HepG2 (cell line): ENCODE measurements around the gene FBXW2. TPM values are rescaled to one million over a fixed set of nuclear protein-coding genes. Genes with fewer than 3 reads are reported as not detected.
A peak's percentile ranks its signal among the peaks of the same experiment; 100 is the strongest.

Experiments used
- ARHGAP35 ChIP-seq: sonication (generic); formaldehyde crosslinking; IDR thresholded peaks from 2 replicates; pipeline ENCODE4 v1.9.0; 2022; ENCODE audit warnings: mild to moderate bottlenecking, inconsistent platforms, moderate library complexity, missing genetic modification reagents, borderline replicate concordance
- ATF7 ChIP-seq, 2 experiments: fragments of 450-650 bp in 1 of 2; sonication (generic) in 1 of 2; formaldehyde crosslinking in 1 of 2; IDR thresholded peaks; 2 replicates each; pipeline versions ENCODE4 v1.4.0 to v1.6.1; 2016 to 2020; ENCODE audit warnings: antibody characterized with exemption in 1 of 2, mild to moderate bottlenecking in 1 of 2, missing genetic modification reagents in 1 of 2
- BCL6 ChIP-seq: IDR thresholded peaks from 2 replicates; pipeline ENCODE4 v1.6.1; 2016; ENCODE audit warnings: missing genetic modification reagents, missing compliant biosample characterization
- CTCF ChIP-seq: sonication (generic); formaldehyde crosslinking; IDR thresholded peaks from 2 replicates; pipeline ENCODE4 v1.5.0; 2020; ENCODE audit warnings: mild to moderate bottlenecking, missing genetic modification reagents, moderate library complexity
- EEA1 ChIP-seq: sonication (generic); formaldehyde crosslinking; IDR thresholded peaks from 2 replicates; pipeline ENCODE4 v1.5.1; 2020; ENCODE audit warnings: mild to moderate bottlenecking, missing genetic modification reagents, borderline replicate concordance
- FOXJ3 ChIP-seq: sonication (generic); formaldehyde crosslinking; IDR thresholded peaks from 2 replicates; pipeline ENCODE4 v1.4.0; 2020; ENCODE audit warnings: missing genetic modification reagents, mild to moderate bottlenecking, borderline replicate concordance
- JARID2 ChIP-seq: sonication (generic); formaldehyde crosslinking; IDR thresholded peaks from 2 replicates; pipeline ENCODE4 v1.8.1; 2023; ENCODE audit warnings: missing genetic modification reagents, inconsistent platforms; ENCODE audit not compliant: insufficient replicate concordance
- PLSCR1 ChIP-seq: sonication (generic); formaldehyde crosslinking; IDR thresholded peaks from 2 replicates; pipeline ENCODE4 v1.5.0; 2020; ENCODE audit warnings: missing genetic modification reagents, mild to moderate bottlenecking, borderline replicate concordance
- SP2 ChIP-seq: sonication (generic); formaldehyde crosslinking; IDR thresholded peaks from 2 replicates; pipeline ENCODE4 v1.5.1; 2020; ENCODE audit warnings: mild to moderate bottlenecking, missing genetic modification reagents
- TEAD3 ChIP-seq: optimal IDR thresholded peaks from 2 replicates; pipeline ENCODE3; 2016; ENCODE audit warnings: borderline replicate concordance
- U2AF1 ChIP-seq: fragments of 200-400 bp; formaldehyde crosslinking; optimal IDR thresholded peaks from 2 replicates; pipeline ENCODE3; 2017; ENCODE audit warnings: mild to moderate bottlenecking, low read depth, low read length
- UBTF ChIP-seq: sonication (generic); formaldehyde crosslinking; IDR thresholded peaks from 2 replicates; pipeline ENCODE4 v1.4.0; 2020; ENCODE audit warnings: mild to moderate bottlenecking, missing genetic modification reagents
- ZFP36 ChIP-seq: fragments of 150-350 bp; IDR thresholded peaks from 2 replicates; pipeline ENCODE4 v1.6.1; 2018; ENCODE audit warnings: borderline replicate concordance, low read length, low read depth; ENCODE audit not compliant: partially characterized antibody
- ZNF205 ChIP-seq: IDR thresholded peaks from 2 replicates; pipeline ENCODE4 v1.6.1; 2018; ENCODE audit warnings: missing biosample characterization, missing genetic modification reagents
- ZNF24 ChIP-seq: fragments of 450-650 bp; IDR thresholded peaks from 2 replicates; pipeline ENCODE4 v1.6.1; 2017; ENCODE audit warnings: antibody characterized with exemption, mild to moderate bottlenecking
- ZNF264 ChIP-seq: sonication (generic); formaldehyde crosslinking; IDR thresholded peaks from 2 replicates; pipeline ENCODE4 v1.4.0; 2020; ENCODE audit warnings: missing genetic modification reagents
- ZNF335 ChIP-seq: sonication (generic); formaldehyde crosslinking; IDR thresholded peaks from 2 replicates; pipeline ENCODE4 v1.4.0; 2020; ENCODE audit warnings: missing genetic modification reagents
- ZNF441 ChIP-seq: sonication (generic); formaldehyde crosslinking; IDR thresholded peaks from 2 replicates; pipeline ENCODE4 v1.7.0; 2021; ENCODE audit warnings: missing genetic modification reagents, borderline replicate concordance
- ZNF503 ChIP-seq: sonication (generic); formaldehyde crosslinking; IDR thresholded peaks from 2 replicates; pipeline ENCODE4 v1.4.0; 2020; ENCODE audit warnings: missing genetic modification reagents
- ZNF569 ChIP-seq: sonication (generic); formaldehyde crosslinking; IDR thresholded peaks from 2 replicates; pipeline ENCODE4 v1.5.0; 2020; ENCODE audit warnings: mild to moderate bottlenecking, missing genetic modification reagents, moderate library complexity, borderline replicate concordance
- ZNF816 ChIP-seq: sonication (generic); formaldehyde crosslinking; IDR thresholded peaks from 2 replicates; pipeline ENCODE4 v1.8.0; 2022; ENCODE audit warnings: missing genetic modification reagents, mild to moderate bottlenecking, borderline replicate concordance
- polyA plus RNA-seq, 8 experiments: library from polyadenylated mRNA; depleted of rRNA in 3 of 8; stranded (reverse) in 7 of 8; unstranded in 1 of 8; fragments of >200 nt; fragmentation: Illumina TruSeq in 4 of 8; extraction: Trizol in 4 of 8; gene quantifications; 2 replicates each; pipeline versions ENCODE4 v1.2.1 to v1.2.3, GENCODE V29; 2011 to 2016; ENCODE audit warnings: low read depth in 4 of 8, missing spikeins in 1 of 8, mixed read lengths in 1 of 8; ENCODE audit not compliant: insufficient read depth in 1 of 8
- total RNA-seq, 5 experiments: library from RNA; depleted of rRNA; stranded (reverse); fragments of >200 nt; fragmentation: Illumina TruSeq; extraction: Trizol; gene quantifications; 2 replicates each; pipeline ENCODE4 v1.2.3, GENCODE V29; 2016; ENCODE audit warnings: low read depth in 1 of 5

FBXW2 gene
- total and polyA plus RNA-seq, 2 of the 13 experiments (the other 11 are each of a cell fraction or from before 2014, with no cell fraction given): 35.4 to 43.1 TPM

- TF ChIP-seq ZNF569 (CRISPR knock-in tag) (no peak), ATF7 (IDR thresholded peaks at IDR 0.05) (no peak), ATF7 (CRISPR knock-in tag; IDR thresholded peaks at IDR 0.05) (no peak), UBTF (peak; percentile 93), BCL6 (CRISPR knock-in tag) (peak; percentile 67), FOXJ3 (CRISPR knock-in tag) (peak; percentile 50; the same call in 1 of the 2 replicates), ZNF205 (CRISPR knock-in tag) (peak; percentile 92), SP2 (peak; percentile 70; the same call in 1 of the 2 replicates), ZNF335 (CRISPR knock-in tag) (no peak; the same call in 1 of the 2 replicates), CTCF (CRISPR knock-in tag) (peak; percentile 23; the same call in 1 of the 2 replicates), ZNF816 (CRISPR knock-in tag) (0 out of 2 replicates have a peak, but pooled peaks have one; percentile 62), ARHGAP35 (CRISPR knock-in tag) (peak; percentile 87; the same call in 1 of the 2 replicates), TEAD3 (CRISPR knock-in tag) (peak; percentile 72), ZFP36 (no peak), ZNF503 (CRISPR knock-in tag) (peak; percentile 80; the same call in 1 of the 2 replicates), ZNF441 (CRISPR knock-in tag) (0 out of 2 replicates have a peak, but pooled peaks have one; percentile 43), U2AF1 (peak; percentile 89), JARID2 (CRISPR knock-in tag) (peak; percentile 36), EEA1 (CRISPR knock-in tag) (no peak), ZNF264 (CRISPR knock-in tag) (peak; percentile 58), ZNF24 (no peak), PLSCR1 (no peak)
These were observed at the start of gene FBXW2 (continued) for GRCh38 chr9:120792898-120793765.
